Measurements from ENCODE around the gene HOXB9. TPM values are rescaled to one million over a fixed set of nuclear protein-coding genes. Genes with fewer than 3 reads are reported as not detected.

HOXB9 gene
- total RNA-seq, 1 experiment from 2014 or later = not detected

DNA sequence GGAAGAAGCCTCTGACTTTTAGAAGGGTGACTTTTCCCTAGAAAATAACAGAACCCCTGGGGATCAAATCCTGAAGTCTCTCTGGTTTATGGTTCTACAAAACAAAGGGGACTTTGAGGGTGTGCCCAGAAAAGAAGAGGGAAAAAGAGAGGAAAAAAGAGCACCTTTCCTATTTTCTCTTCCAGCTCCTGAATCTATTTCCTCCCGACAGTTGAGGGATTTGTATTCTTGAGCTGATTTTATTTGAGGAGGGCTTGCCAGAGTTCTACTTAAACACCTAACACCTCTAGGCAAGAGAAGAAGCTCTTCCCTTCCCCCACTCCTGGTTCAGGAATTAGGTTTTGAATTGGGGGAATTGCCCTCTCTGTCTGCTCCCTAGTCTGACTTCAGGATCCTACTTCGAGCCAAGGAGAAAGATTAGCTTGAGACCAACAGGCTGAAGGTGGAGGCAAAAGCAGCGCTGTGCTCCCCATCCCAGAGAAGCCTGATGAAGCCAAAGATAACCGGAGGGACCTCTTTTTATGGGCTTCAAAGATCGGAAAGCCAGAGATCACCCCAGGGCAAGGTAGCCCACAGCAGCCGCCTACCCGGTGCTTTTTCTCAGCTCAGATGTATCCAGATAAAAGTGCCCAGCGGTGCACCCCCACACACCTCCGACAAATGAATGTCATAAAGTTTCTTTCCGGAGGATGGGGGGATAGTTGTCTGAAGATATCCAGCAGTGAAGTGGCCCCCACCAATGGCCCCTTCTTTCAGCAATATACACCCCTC, 36.9 kb downstream of the HOXB9 start:
- Histone ChIP-seq H2BK15ac (ENCODE audit: low read depth, low read length) (no peak overlapping the region), H2BK5ac (ENCODE audit: insufficient read length, low read length) (no peak overlapping the region), H3K18ac (ENCODE audit: insufficient read length, low read depth, low read length) (no peak overlapping the region), H3K79me2 (ENCODE audit: insufficient read depth, low read length) (no peaks in the 10 kb centered on the region), H3K9me3 (ENCODE audit: control insufficient read depth, low read depth, low read length) (no peaks in the 10 kb centered on the region), H4K20me1 (ENCODE audit: control insufficient read depth, insufficient read depth, insufficient read length) (no peaks in the 10 kb centered on the region), H3K79me1 (ENCODE audit: insufficient read depth, low read depth, low read length, poor library complexity, severe bottlenecking) (no peaks in the 10 kb centered on the region), H3K23me2 (ENCODE audit: insufficient read length, low read depth, low read length, poor library complexity, severe bottlenecking) (peaks cover 3% of the 10 kb centered on the region), H3K27me3 (ENCODE audit: insufficient read depth, low read length) (peaks cover 98% of the 10 kb centered on the region), H3K9ac (ENCODE audit: extremely low read depth, insufficient read length, low read length) (no peak overlapping the region), H3K14ac (ENCODE audit: insufficient read depth, low read length) (no peak overlapping the region), H4K5ac (ENCODE audit: insufficient read length, low read depth, low read length) (no peak overlapping the region), H2AFZ (ENCODE audit: low read length) (no peak overlapping the region), H3K56ac (ENCODE audit: insufficient read length, low read depth, low read length) (no peak overlapping the region), H3K4me2 (ENCODE audit: insufficient read depth, insufficient read length, low read length) (no peak overlapping the region), H4K8ac (replicated peaks; ENCODE audit: insufficient read length, low read depth, low read length) (no peak overlapping the region), H4K91ac (ENCODE audit: insufficient read length, low read depth, low read length) (no peak overlapping the region), H3K27ac (ENCODE audit: insufficient read length, low read depth, low read length) (no peak overlapping the region), H2BK120ac (ENCODE audit: low read depth, low read length, poor library complexity, severe bottlenecking) (no peak overlapping the region), H2BK12ac (ENCODE audit: insufficient read length, low read depth, low read length) (no peak overlapping the region), H3K4ac (ENCODE audit: low read depth, low read length) (no peak overlapping the region), H2BK20ac (ENCODE audit: low read depth, low read length, poor library complexity, severe bottlenecking) (no peak overlapping the region), H3T11ph (ENCODE audit: low read length) (no peak overlapping the region), H2AK5ac (ENCODE audit: insufficient read length, low read length) (no peak overlapping the region), H3K23ac (ENCODE audit: insufficient read length, low read depth, low read length) (no peak overlapping the region), H3K4me1 (ENCODE audit: insufficient read depth, low read length) (no peaks in the 10 kb centered on the region)
- H3K9me3 Mint-ChIP-seq = peaks cover 7 to 11% of the 10 kb centered on the region in 2 experiments; a peak in 3 of 5 replicates
- H3K27ac Mint-ChIP-seq = no peak overlapping the region
- no peaks in the 10 kb centered on the region; a peak in 1 of 7 replicates for H3K36me3 Mint-ChIP-seq (ENCODE audit: insufficient read depth in 1 of 3, low read depth in 3 of 3)
- TF ChIP-seq, protein P1, sequence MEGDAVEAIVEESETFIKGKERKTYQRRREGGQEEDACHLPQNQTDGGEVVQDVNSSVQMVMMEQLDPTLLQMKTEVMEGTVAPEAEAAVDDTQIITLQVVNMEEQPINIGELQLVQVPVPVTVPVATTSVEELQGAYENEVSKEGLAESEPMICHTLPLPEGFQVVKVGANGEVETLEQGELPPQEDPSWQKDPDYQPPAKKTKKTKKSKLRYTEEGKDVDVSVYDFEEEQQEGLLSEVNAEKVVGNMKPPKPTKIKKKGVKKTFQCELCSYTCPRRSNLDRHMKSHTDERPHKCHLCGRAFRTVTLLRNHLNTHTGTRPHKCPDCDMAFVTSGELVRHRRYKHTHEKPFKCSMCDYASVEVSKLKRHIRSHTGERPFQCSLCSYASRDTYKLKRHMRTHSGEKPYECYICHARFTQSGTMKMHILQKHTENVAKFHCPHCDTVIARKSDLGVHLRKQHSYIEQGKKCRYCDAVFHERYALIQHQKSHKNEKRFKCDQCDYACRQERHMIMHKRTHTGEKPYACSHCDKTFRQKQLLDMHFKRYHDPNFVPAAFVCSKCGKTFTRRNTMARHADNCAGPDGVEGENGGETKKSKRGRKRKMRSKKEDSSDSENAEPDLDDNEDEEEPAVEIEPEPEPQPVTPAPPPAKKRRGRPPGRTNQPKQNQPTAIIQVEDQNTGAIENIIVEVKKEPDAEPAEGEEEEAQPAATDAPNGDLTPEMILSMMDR (conservative IDR thresholded peaks at IDR 0.05) = no peak
- H3K4me3 Mint-ChIP-seq = no peak overlapping the region
- H3K4me1 Mint-ChIP-seq = peaks cover 13 to 30% of the 10 kb centered on the region in 2 experiments
- WGBS (ENCODE audit: extremely low coverage, insufficient read length, low lambda C conversion rate) = no CpG with 5 or more reads among the region's 10 CpGs
- no peak for DNase-seq
- peaks cover 100% of the 10 kb centered on the region for H3K27me3 Mint-ChIP-seq (ENCODE audit: low read depth)

All from H9 (cell line).